ENCODE data around the gene COPS6. TPM values are rescaled to one million over a fixed set of nuclear protein-coding genes. Genes with fewer than 3 reads are reported as not detected.

Gene COPS6
- polyA plus RNA-seq, 1 donor (not counting 4 experiments of a cell fraction or from before 2014, with no cell fraction given): 171 TPM

DNA sequence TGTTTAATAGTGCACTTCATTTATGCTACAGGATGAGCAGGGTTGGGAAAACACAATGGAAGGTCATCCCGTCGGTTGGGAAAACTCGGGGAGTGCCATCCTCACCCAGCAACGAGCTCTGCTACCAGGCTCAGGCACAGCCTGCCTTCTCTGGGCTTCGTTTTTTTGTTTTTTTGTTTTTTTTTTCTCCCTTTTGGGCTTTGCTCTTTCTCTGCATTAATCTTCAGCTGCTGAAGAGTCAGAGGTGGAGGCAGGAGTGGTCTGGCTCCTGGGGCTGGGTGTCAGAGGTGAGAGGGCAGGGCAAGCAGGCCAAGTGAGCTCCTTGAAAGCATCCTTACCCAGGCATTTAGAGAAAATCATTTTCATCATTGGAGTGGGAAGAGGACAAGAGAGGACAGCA lies 18.8 kb upstream of the COPS6 start:
- Histone ChIP-seq H3K9me1 (ENCODE audit: control insufficient read depth, extremely low read depth, insufficient read depth, low read length) (no peaks in the 10 kb centered on the region), H3K27me3 (ENCODE audit: control insufficient read depth, extremely low read depth, insufficient read depth, low read length) (no peaks in the 10 kb centered on the region), H2AFZ (ENCODE audit: control insufficient read depth, low read length) (no peak overlapping the region), H3K27ac (ENCODE audit: control insufficient read depth, insufficient read depth, low read length) (no peak overlapping the region), H4K20me1 (ENCODE audit: control insufficient read depth, extremely low read depth, insufficient read depth, low read length) (no peaks in the 10 kb centered on the region), H3K36me3 (ENCODE audit: control insufficient read depth in 2 of 2, extremely low read depth in 1 of 2, insufficient read depth in 2 of 2, low read length in 2 of 2) (peaks cover 45 to 53% of the 10 kb centered on the region in 2 experiments), H3K4me2 (ENCODE audit: control insufficient read depth, extremely low read depth, insufficient read depth, low read depth, low read length) (no peak overlapping the region), H3K9me3 (ENCODE audit: control insufficient read depth, low read depth, low read length) (peaks cover 27% of the 10 kb centered on the region), H3K9ac (ENCODE audit: control insufficient read depth, extremely low read depth, insufficient read depth, low read length) (no peak overlapping the region), H3K4me1 (ENCODE audit: control insufficient read depth, extremely low read depth, insufficient read depth, low read length) (no peaks in the 10 kb centered on the region), H3K4me3 (ENCODE audit: control insufficient read depth in 2 of 3, extremely low read depth in 1 of 3, insufficient read depth in 2 of 3, low read depth in 1 of 3, low read length in 3 of 3) (no peak overlapping the region), H3K79me2 (ENCODE audit: control insufficient read depth, insufficient read depth, low read length) (no peaks in the 10 kb centered on the region)
- FAIRE-seq (no peak), DNase-seq (ENCODE audit: low read depth, low spot score) (no peak)
- TF ChIP-seq, protein P1, sequence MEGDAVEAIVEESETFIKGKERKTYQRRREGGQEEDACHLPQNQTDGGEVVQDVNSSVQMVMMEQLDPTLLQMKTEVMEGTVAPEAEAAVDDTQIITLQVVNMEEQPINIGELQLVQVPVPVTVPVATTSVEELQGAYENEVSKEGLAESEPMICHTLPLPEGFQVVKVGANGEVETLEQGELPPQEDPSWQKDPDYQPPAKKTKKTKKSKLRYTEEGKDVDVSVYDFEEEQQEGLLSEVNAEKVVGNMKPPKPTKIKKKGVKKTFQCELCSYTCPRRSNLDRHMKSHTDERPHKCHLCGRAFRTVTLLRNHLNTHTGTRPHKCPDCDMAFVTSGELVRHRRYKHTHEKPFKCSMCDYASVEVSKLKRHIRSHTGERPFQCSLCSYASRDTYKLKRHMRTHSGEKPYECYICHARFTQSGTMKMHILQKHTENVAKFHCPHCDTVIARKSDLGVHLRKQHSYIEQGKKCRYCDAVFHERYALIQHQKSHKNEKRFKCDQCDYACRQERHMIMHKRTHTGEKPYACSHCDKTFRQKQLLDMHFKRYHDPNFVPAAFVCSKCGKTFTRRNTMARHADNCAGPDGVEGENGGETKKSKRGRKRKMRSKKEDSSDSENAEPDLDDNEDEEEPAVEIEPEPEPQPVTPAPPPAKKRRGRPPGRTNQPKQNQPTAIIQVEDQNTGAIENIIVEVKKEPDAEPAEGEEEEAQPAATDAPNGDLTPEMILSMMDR (optimal IDR thresholded peaks at IDR 0.05 in 1 of 3, IDR thresholded peaks at IDR 0.05 in 1 of 3, conservative IDR thresholded peaks at IDR 0.05 in 1 of 3; ENCODE audit: extremely low read depth in 1 of 3, insufficient read depth in 2 of 3, low read length in 3 of 3): no peak
- TF ChIP-seq EZH2 (IDR thresholded peaks at IDR 0.05; ENCODE audit: low read length): no peak
- dilution Hi-C loops (cut with MboI; ENCODE audit: extremely low pct_ligation_motif_present, low sequenced_read_pairs): no loop called here

DNA sequence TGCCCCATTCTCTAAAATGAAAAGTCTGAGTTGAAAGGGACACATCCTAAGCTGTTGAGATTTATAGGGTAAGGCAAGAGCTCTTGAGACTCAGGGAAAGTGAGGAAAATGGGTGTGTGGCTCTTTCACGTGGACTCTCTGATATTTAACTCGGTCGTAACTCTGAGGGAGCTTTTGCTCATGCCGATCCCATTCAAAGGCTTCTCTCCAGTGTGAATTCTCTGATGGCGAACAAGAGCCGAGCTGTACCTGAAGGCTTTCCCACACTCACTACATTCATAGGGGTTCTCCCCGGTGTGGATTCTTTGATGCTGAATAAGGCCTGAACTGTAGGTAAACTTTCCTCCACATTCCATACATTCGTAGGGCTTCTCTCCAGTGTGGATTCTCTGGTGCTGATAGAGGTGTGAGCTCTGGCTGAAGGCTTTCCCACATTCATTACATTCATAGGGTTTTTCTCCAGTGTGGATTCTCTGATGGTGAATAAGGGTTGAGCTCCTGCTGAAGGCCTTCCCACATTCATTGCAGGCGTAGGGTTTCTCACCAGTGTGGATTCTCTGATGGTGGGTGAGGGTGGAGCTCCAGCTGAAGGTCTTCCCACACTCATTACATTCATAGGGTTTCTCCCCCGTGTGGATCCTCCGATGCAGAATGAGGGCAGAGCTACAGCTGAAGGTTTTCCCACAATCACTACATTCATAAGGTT lies 17.6 kb upstream of the COPS6 start:
- H3K36me3 ChIP-seq (ENCODE audit: control insufficient read depth in 2 of 2, extremely low read depth in 1 of 2, insufficient read depth in 2 of 2, low read length in 2 of 2): peaks cover 53 to 61% of the 10 kb centered on the region in 2 experiments
- H3K9me1 ChIP-seq (ENCODE audit: control insufficient read depth, extremely low read depth, insufficient read depth, low read length): no peaks in the 10 kb centered on the region
- no peaks in the 10 kb centered on the region for H3K4me1 ChIP-seq (ENCODE audit: control insufficient read depth, extremely low read depth, insufficient read depth, low read length)
- no peak overlapping the region for H3K27ac ChIP-seq (ENCODE audit: control insufficient read depth, insufficient read depth, low read length)
- H4K20me1 ChIP-seq (ENCODE audit: control insufficient read depth, extremely low read depth, insufficient read depth, low read length): no peaks in the 10 kb centered on the region
- no peak for TF ChIP-seq EZH2 (IDR thresholded peaks at IDR 0.05; ENCODE audit: low read length)
- TF ChIP-seq, protein P1 (optimal IDR thresholded peaks at IDR 0.05 in 1 of 3, IDR thresholded peaks at IDR 0.05 in 1 of 3, conservative IDR thresholded peaks at IDR 0.05 in 1 of 3; ENCODE audit: extremely low read depth in 1 of 3, insufficient read depth in 2 of 3, low read length in 3 of 3): no peak
- no peak overlapping the region for H3K4me2 ChIP-seq (ENCODE audit: control insufficient read depth, extremely low read depth, insufficient read depth, low read depth, low read length)
- no peak for DNase-seq (ENCODE audit: low read depth, low spot score)
- dilution Hi-C loops (cut with MboI; ENCODE audit: extremely low pct_ligation_motif_present, low sequenced_read_pairs): no loop called here
- H3K9ac ChIP-seq (ENCODE audit: control insufficient read depth, extremely low read depth, insufficient read depth, low read length): no peak overlapping the region
- peaks cover 27% of the 10 kb centered on the region for H3K9me3 ChIP-seq (ENCODE audit: control insufficient read depth, low read depth, low read length)
- H3K27me3 ChIP-seq (ENCODE audit: control insufficient read depth, extremely low read depth, insufficient read depth, low read length): no peaks in the 10 kb centered on the region
- no peak for FAIRE-seq
- H3K4me3 ChIP-seq (ENCODE audit: control insufficient read depth in 2 of 3, extremely low read depth in 1 of 3, insufficient read depth in 2 of 3, low read depth in 1 of 3, low read length in 3 of 3): no peak overlapping the region
- H2AFZ ChIP-seq (ENCODE audit: control insufficient read depth, low read length): no peak overlapping the region
- H3K79me2 ChIP-seq (ENCODE audit: control insufficient read depth, insufficient read depth, low read length): peaks cover 9% of the 10 kb centered on the region

Data from keratinocyte (primary cell).